A549 (cell line): ENCODE data around the gene ZNF423. TPM values are rescaled to one million over a fixed set of nuclear protein-coding genes. Genes with fewer than 3 reads are reported as not detected.

ENCODE experiments used
- ATAC-seq, 2 experiments: fragments of 200-7000 bp in 1 of 2; fragments of >200 bp in 1 of 2; cut with Nextera tagmentation in 1 of 2; cut with Tn5 transposase in 1 of 2; 3 replicates each; pipeline versions ENCODE4 v1.8.0 to v1.9.1; 2018 to 2020; ENCODE audit warnings: mild to moderate bottlenecking in 1 of 2, moderate library complexity in 1 of 2
- CTCF ChIA-PET: fragments of 300-600 bp; sonication (Branson Sonifier 250); formaldehyde crosslinking; extraction: SDS; loops from one replicate; lab custom pipeline; 2021; ENCODE audit warnings: antibody characterized with exemption, inconsistent platforms; lab: Yijun Ruan, JAX
- POLR2A ChIA-PET: fragments of 350-600 bp; formaldehyde crosslinking; extraction: SDS; loops from one replicate; lab custom pipeline; 2021; ENCODE audit warnings: antibody characterized with exemption, inconsistent platforms; lab: Yijun Ruan, JAX
- DNase-seq, 2 experiments: peaks; one replicate each; pipeline versions ENCODE4 v3.0.0 to v3.0.0-alpha.2; 2011 to 2016; ENCODE audit warnings: low read depth in 1 of 2, low spot score in 1 of 2
- FAIRE-seq: peaks from 2 replicates; lab custom pipeline; 2011; peaks lifted over from hg19 to GRCh38; lab: Jason Lieb, UNC
- H3K27ac ChIP-seq, 2 experiments: fragments of >200 bp; sonication (Bioruptor Twin); formaldehyde crosslinking; 3 replicates each; pipeline ENCODE4 v1.5.1; 2016 to 2017
- H3K4me1 ChIP-seq: fragments of >200 bp; sonication (Bioruptor Twin); formaldehyde crosslinking; 3 replicates; pipeline ENCODE4 v1.6.1; 2016
- H3K4me2 ChIP-seq: fragments of >200 bp; sonication (Bioruptor Twin); formaldehyde crosslinking; 3 replicates; pipeline ENCODE4 v1.6.1; 2016
- H3K4me3 ChIP-seq: fragments of >200 bp; sonication (Bioruptor Twin); formaldehyde crosslinking; 3 replicates; pipeline ENCODE4 v1.5.1; 2016
- H3K9me3 ChIP-seq: fragments of >200 bp; sonication (Bioruptor Twin); formaldehyde crosslinking; 3 replicates; pipeline ENCODE4 v1.6.1; 2016
- CEBPB ChIP-seq, 2 experiments: fragments of >200 bp in 1 of 2; sonication (Bioruptor Twin) in 1 of 2; formaldehyde crosslinking in 1 of 2; IDR thresholded peaks; 2 replicates each; pipeline ENCODE4 v1.6.1; 2012 to 2016
- EHF ChIP-seq: fragments of 250-450 bp; sonication (Bioruptor Pico); IDR thresholded peaks from 2 replicates; pipeline ENCODE4 v1.5.0; 2020; ENCODE audit warnings: mild to moderate bottlenecking
- EP300 ChIP-seq, 2 experiments: fragments of >200 bp; sonication (Bioruptor Twin); formaldehyde crosslinking; IDR thresholded peaks; 2 replicates in 1 of 2; 3 replicates in 1 of 2; pipeline ENCODE4 v1.6.1; 2016 to 2017
- ESRRA ChIP-seq: fragments of 150-350 bp; IDR thresholded peaks from 2 replicates; pipeline ENCODE4 v1.6.1; 2014; ENCODE audit warnings: mild to moderate bottlenecking, low read length, borderline replicate concordance
- FOSB ChIP-seq: fragments of 250-450 bp; sonication (Bioruptor Pico); IDR thresholded peaks from 2 replicates; pipeline ENCODE4 v1.5.0; 2020; ENCODE audit warnings: mild to moderate bottlenecking, moderate library complexity
- FOSL2 ChIP-seq, 2 experiments: fragments of 450-650 bp in 1 of 2; fragments of >200 bp in 1 of 2; sonication (Bioruptor Twin) in 1 of 2; formaldehyde crosslinking; IDR thresholded peaks; 2 replicates each; pipeline versions ENCODE4 v1.5.0 to v1.6.1; 2016 to 2020; ENCODE audit warnings: mild to moderate bottlenecking in 1 of 2, moderate library complexity in 1 of 2
- HEYL ChIP-seq: fragments of 250-450 bp; sonication (Bioruptor Pico); IDR thresholded peaks from 2 replicates; pipeline ENCODE4 v1.8.0; 2021; ENCODE audit warnings: mild to moderate bottlenecking, moderate library complexity
- POLR2AphosphoS2 ChIP-seq: conservative IDR thresholded peaks from 2 replicates; pipeline ENCODE4 v1.6.1; 2012; ENCODE audit warnings: low read length, improper control_type of control experiment, inconsistent platforms
- RARB ChIP-seq: fragments of 250-450 bp; sonication (Bioruptor Pico); IDR thresholded peaks from 2 replicates; pipeline ENCODE4 v1.8.0; 2021; ENCODE audit warnings: mild to moderate bottlenecking, moderate library complexity
- RCOR1 ChIP-seq: fragments of 150-350 bp; IDR thresholded peaks from 2 replicates; pipeline ENCODE4 v1.6.1; 2014; ENCODE audit warnings: antibody characterized with exemption, low read length, low read depth
- RFX5 ChIP-seq: fragments of 450-650 bp; IDR thresholded peaks from 2 replicates; pipeline ENCODE4 v1.7.1; 2014; ENCODE audit warnings: antibody characterized with exemption, mild to moderate bottlenecking, moderate library complexity
- RNF2 ChIP-seq: fragments of 200-600 bp; sonication (generic); IDR thresholded peaks from 2 replicates; pipeline ENCODE4 v1.6.1; 2016; ENCODE audit warnings: low read depth, mild to moderate bottlenecking, antibody characterized with exemption, moderate library complexity, borderline replicate concordance
- SREBF2 ChIP-seq: fragments of 450-650 bp; IDR thresholded peaks from 2 replicates; pipeline ENCODE4 v1.6.1; 2014; ENCODE audit warnings: mild to moderate bottlenecking, moderate library complexity
- ZFP36 ChIP-seq: fragments of 450-650 bp; IDR thresholded peaks from 2 replicates; pipeline ENCODE4 v1.6.1; 2014; ENCODE audit warnings: borderline replicate concordance; ENCODE audit not compliant: partially characterized antibody
- WGBS: methylation state at CpG from one replicate; pipeline ENCODE4 v1.1.6; 2017; ENCODE audit errors: missing lambda C conversion rate; 5-methylcytosine and 5-hydroxymethylcytosine counted together
- polyA plus RNA-seq, 4 experiments: library from polyadenylated mRNA; depleted of rRNA in 3 of 4; stranded (reverse); fragments of >200 nt; fragmentation: RNase III in 1 of 4; extraction: RNeasy Plus Mini Kit Qiagen cat#74134 plus additional on column Dnase treatment in 1 of 4; gene quantifications; 2 replicates in 3 of 4; 3 replicates in 1 of 4; pipeline ENCODE4 v1.2.3, GENCODE V29; 2011 to 2017
- TF ChIP-seq, protein P1 (sequence below): fragments of >200 bp; sonication (Bioruptor Twin); formaldehyde crosslinking; IDR thresholded peaks from 3 replicates; pipeline ENCODE4 v1.5.1; 2016
- TF ChIP-seq, protein P2 (sequence below): fragments of 250-450 bp; sonication (Bioruptor Pico); IDR thresholded peaks from 2 replicates; pipeline ENCODE4 v1.5.0; 2020; ENCODE audit warnings: low read depth, mild to moderate bottlenecking, moderate library complexity
- TF ChIP-seq, protein P3 (sequence below): fragments of >200 bp; sonication (Bioruptor Twin); formaldehyde crosslinking; IDR thresholded peaks from 2 replicates; pipeline ENCODE4 v1.6.1; 2016
- TF ChIP-seq, protein P4 (sequence below): IDR thresholded peaks from 2 replicates; pipeline ENCODE4 v1.6.1; 2012; ENCODE audit warnings: low read depth, borderline replicate concordance
- TF ChIP-seq, protein P5 (sequence below): fragments of 150-350 bp; IDR thresholded peaks from 2 replicates; pipeline ENCODE4 v1.6.1; 2014; ENCODE audit warnings: low read depth, mild to moderate bottlenecking, low read length

Gene ZNF423
- polyA plus RNA-seq, 2 of the 4 experiments (the other 2 are of a cell fraction) = 0.04 to 0.10 TPM

DNA sequence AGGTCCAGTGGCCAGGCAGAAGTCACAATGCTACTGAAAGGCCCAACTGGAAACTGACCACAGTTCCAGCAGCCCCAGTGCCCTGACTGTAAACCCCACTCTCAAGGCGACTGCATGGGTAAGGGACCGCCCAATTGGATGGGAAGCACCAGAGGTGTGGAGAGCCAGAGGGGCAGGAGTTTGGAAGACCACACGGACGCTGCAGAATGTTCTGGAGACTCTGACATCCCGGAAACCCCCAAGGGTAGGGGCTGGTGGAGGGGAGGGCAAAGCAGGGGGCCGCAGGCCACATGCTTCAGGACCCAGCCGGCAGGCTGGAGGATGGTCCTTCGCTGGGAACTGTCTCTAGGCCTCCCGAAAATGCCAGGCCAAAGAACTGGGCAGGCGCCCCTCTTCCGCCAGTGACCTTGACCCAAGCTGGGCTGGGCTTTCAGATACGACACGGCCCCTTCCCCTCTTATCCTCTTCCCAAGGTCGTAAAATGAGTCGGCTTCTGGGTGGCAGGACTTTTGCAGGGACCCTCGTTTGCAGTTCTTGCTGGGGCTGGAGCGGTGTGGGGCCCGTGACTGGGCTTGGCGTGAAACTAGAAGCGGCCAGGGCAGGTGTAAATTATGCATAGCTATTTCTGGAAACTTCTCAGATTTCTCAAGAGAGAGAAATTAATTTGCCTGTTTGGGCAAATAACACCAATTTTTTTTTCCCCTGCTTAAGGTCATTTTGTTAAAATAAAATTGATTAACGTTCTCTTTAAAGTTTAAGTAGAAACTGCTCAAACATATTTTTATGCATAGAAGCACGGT lies 372.1 kb downstream of the ZNF423 start:
- no peak for DNase-seq
- CTCF ChIA-PET = no interaction called here
- Histone ChIP-seq H3K9me3 (no peaks in the 10 kb centered on the region), H3K4me3 (peak overlapping the region; percentile 17), H3K4me2 (peak overlapping the region; percentile 51), H3K27ac (no peak overlapping the region), H3K4me1 (no peaks in the 10 kb centered on the region)
- TF ChIP-seq RFX5 = no peak
- no peak for TF ChIP-seq RNF2
- no peak for TF ChIP-seq POLR2AphosphoS2
- TF ChIP-seq SREBF2 = no peak
- TF ChIP-seq RARB = no peak
- TF ChIP-seq FOSL2 (IDR thresholded peaks at IDR 0.05) = no peak
- no peak for TF ChIP-seq FOSL2 (CRISPR knock-in tag; IDR thresholded peaks at IDR 0.05)
- no peak for TF ChIP-seq ESRRA
- TF ChIP-seq EP300 (IDR thresholded peaks at IDR 0.05) = no peak
- TF ChIP-seq, protein P1, sequence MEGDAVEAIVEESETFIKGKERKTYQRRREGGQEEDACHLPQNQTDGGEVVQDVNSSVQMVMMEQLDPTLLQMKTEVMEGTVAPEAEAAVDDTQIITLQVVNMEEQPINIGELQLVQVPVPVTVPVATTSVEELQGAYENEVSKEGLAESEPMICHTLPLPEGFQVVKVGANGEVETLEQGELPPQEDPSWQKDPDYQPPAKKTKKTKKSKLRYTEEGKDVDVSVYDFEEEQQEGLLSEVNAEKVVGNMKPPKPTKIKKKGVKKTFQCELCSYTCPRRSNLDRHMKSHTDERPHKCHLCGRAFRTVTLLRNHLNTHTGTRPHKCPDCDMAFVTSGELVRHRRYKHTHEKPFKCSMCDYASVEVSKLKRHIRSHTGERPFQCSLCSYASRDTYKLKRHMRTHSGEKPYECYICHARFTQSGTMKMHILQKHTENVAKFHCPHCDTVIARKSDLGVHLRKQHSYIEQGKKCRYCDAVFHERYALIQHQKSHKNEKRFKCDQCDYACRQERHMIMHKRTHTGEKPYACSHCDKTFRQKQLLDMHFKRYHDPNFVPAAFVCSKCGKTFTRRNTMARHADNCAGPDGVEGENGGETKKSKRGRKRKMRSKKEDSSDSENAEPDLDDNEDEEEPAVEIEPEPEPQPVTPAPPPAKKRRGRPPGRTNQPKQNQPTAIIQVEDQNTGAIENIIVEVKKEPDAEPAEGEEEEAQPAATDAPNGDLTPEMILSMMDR = no peak
- no peak for TF ChIP-seq RCOR1
- TF ChIP-seq, protein P2, sequence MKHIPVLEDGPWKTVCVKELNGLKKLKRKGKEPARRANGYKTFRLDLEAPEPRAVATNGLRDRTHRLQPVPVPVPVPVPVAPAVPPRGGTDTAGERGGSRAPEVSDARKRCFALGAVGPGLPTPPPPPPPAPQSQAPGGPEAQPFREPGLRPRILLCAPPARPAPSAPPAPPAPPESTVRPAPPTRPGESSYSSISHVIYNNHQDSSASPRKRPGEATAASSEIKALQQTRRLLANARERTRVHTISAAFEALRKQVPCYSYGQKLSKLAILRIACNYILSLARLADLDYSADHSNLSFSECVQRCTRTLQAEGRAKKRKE = no peak
- no peak for TF ChIP-seq FOSB (CRISPR knock-in tag)
- 49% methylated on average over 19 of the region's 22 CpGs for WGBS
- no peak for FAIRE-seq
- POLR2A ChIA-PET = no interaction called here
- ATAC-seq = no peak

DNA sequence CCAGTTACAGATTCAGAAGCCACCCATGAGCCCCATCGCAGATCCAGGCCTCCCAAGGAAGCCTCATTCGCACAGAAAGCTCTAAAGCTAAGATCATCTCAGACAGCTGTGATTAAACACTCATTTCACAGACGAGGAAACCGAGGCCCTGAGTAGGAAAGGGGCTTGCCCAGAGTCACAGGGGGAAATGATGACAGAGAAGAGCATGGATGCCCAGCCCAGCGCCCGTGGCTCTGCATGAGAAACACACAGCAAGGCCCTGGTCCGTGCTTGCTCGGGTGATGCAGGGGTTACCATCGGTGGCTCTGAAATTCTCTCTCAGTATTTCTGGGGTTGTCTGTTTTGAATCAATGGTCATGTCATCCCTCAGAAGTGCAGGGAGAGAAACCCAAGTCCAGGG lies 372.7 kb downstream of the ZNF423 start:
- CTCF ChIA-PET = interaction anchor here (0.9 kb wide), 1 partner anchor 11 kb away, joined by 3 read pairs; no protein-coding TSS in a partner anchor
- no peak overlapping the region for H3K4me3 ChIP-seq
- FAIRE-seq = no peak

DNA sequence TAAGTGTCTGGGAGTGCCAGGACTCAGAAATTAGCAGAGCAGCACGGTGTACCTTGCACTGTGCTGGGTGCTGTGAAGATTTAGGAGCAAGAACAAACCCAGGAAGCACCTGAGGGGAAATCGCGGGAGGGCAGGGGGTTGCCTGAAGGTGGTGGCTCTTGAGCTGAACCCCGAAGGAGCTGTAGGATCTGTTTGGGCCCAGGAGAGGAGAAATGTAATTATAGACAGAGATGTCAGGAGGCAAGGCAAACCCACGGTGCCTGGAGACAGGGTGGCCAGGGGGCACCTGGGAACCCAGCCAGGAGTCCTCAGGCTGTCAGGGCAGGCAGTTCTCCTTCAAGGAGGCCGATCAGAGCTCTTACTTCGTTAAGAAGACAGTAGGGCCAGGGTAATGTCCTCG lies 373.2 kb downstream of the ZNF423 start:
- ChIA-PET POLR2A (no interaction called here), CTCF (interaction anchor here (0.9 kb wide), 1 partner anchor 11 kb away, joined by 3 read pairs; no protein-coding TSS in a partner anchor)
- Histone ChIP-seq H3K4me1 (no peaks in the 10 kb centered on the region), H3K27ac (no peak overlapping the region), H3K4me2 (no peak overlapping the region), H3K9me3 (no peaks in the 10 kb centered on the region), H3K4me3 (no peak overlapping the region)
- WGBS = 15% methylated on average over 8 of the region's 8 CpGs
- FAIRE-seq (no peak), DNase-seq (no peak), ATAC-seq (no peak)
- TF ChIP-seq, protein P3, sequence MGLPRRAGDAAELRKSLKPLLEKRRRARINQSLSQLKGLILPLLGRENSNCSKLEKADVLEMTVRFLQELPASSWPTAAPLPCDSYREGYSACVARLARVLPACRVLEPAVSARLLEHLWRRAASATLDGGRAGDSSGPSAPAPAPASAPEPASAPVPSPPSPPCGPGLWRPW = no peak
- TF ChIP-seq HEYL (CRISPR knock-in tag) = no peak
- TF ChIP-seq, protein P4, sequence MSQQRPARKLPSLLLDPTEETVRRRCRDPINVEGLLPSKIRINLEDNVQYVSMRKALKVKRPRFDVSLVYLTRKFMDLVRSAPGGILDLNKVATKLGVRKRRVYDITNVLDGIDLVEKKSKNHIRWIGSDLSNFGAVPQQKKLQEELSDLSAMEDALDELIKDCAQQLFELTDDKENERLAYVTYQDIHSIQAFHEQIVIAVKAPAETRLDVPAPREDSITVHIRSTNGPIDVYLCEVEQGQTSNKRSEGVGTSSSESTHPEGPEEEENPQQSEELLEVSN = no peak
- no peak for TF ChIP-seq FOSL2 (IDR thresholded peaks at IDR 0.05)
- no peak for TF ChIP-seq FOSL2 (CRISPR knock-in tag; IDR thresholded peaks at IDR 0.05)
- no peak for TF ChIP-seq ZFP36
- no peak for TF ChIP-seq EHF (CRISPR knock-in tag)
- TF ChIP-seq, all 56 proteins: peak for 0

More for the DNA sequence above, 372.7 kb downstream of the ZNF423 start:
- TF ChIP-seq CEBPB (IDR thresholded peaks at IDR 0.05) = no peak
- TF ChIP-seq, protein P5, sequence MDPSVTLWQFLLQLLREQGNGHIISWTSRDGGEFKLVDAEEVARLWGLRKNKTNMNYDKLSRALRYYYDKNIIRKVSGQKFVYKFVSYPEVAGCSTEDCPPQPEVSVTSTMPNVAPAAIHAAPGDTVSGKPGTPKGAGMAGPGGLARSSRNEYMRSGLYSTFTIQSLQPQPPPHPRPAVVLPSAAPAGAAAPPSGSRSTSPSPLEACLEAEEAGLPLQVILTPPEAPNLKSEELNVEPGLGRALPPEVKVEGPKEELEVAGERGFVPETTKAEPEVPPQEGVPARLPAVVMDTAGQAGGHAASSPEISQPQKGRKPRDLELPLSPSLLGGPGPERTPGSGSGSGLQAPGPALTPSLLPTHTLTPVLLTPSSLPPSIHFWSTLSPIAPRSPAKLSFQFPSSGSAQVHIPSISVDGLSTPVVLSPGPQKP = no peak
- no peak overlapping the region for H3K4me2 ChIP-seq
- WGBS = 53% methylated on average over 9 of the region's 9 CpGs
- DNase-seq (no peak), ATAC-seq (no peak)
- POLR2A ChIA-PET = no interaction called here
- H3K4me1 ChIP-seq = no peaks in the 10 kb centered on the region
- no peak overlapping the region for H3K27ac ChIP-seq
- no peaks in the 10 kb centered on the region for H3K9me3 ChIP-seq
